GM21515 (cell line): Measurements from ENCODE around the gene NRCAM.

Experiments used
- ATAC-seq: cut with Tn5 transposase; IDR thresholded peaks from one replicate; pipeline ENCODE4 v1.9.1; 2021; ENCODE audit not compliant: unreplicated experiment

NRCAM gene

GRCh38 chr7:108167460-108167859, 288.8 kb downstream of the NRCAM start:
- no peak for ATAC-seq

- ATAC-seq: no peak
Measured at GRCh38 chr7:108166687-108167086, 289.5 kb downstream of the NRCAM start.

- ATAC-seq: no peak
Measured at GRCh38 chr7:108165723-108166122, 290.5 kb downstream of the NRCAM start.

- no peak for ATAC-seq
Measured at GRCh38 chr7:108164946-108165345, 291.3 kb downstream of the NRCAM start.

- no peak for ATAC-seq
Measured at GRCh38 chr7:108164342-108164741, 291.9 kb downstream of the NRCAM start.

GRCh38 chr7:108158776-108159175, 297.5 kb downstream of the NRCAM start:
- ATAC-seq: no peak

GRCh38 chr7:108157606-108158335, 298.5 kb downstream of the NRCAM start:
- no peak for ATAC-seq

- no peak for ATAC-seq
Measured at GRCh38 chr7:108156897-108157605, 299.2 kb downstream of the NRCAM start.

GRCh38 chr7:108152198-108152597, 304.0 kb downstream of the NRCAM start:
- no peak for ATAC-seq

- no peak for ATAC-seq
Measured at GRCh38 chr7:108149908-108150307, 306.3 kb downstream of the NRCAM start.

- ATAC-seq: no peak
Measured at GRCh38 chr7:108149119-108149518, 307.1 kb downstream of the NRCAM start.

GRCh38 chr7:108147031-108147563, 309.1 kb downstream of the NRCAM start:
- ATAC-seq: no peak

GRCh38 chr7:108146070-108146842, 310.0 kb downstream of the NRCAM start:
- ATAC-seq: no peak

GRCh38 chr7:108145401-108145800, 310.8 kb downstream of the NRCAM start:
- ATAC-seq: no peak

GRCh38 chr7:108144931-108145330, 311.3 kb downstream of the NRCAM start:
- no peak for ATAC-seq

GRCh38 chr7:108143658-108144420, 312.4 kb downstream of the NRCAM start:
- ATAC-seq: no peak

GRCh38 chr7:108142675-108143259, 313.5 kb downstream of the NRCAM start:
- no peak for ATAC-seq

- no peak for ATAC-seq
Measured at GRCh38 chr7:108142180-108142579, 314.1 kb downstream of the NRCAM start.

- no peak for ATAC-seq
Measured at GRCh38 chr7:108140671-108141070, 315.6 kb downstream of the NRCAM start.

GRCh38 chr7:108138911-108139310, 317.3 kb downstream of the NRCAM start:
- ATAC-seq: no peak
